Measurements from ENCODE around the gene SRP68.

GRCh38 chr17:76051561-76051960 is 20.8 kb downstream of the SRP68 start:
- TF ChIP-seq ZBTB11 (tag by site-specific recombination; conservative IDR thresholded peaks at IDR 0.05; ENCODE audit: low read depth) (no peak), ZNF146 (tag by site-specific recombination; IDR thresholded peaks at IDR 0.05) (no peak), ZBTB20 (tag by site-specific recombination; IDR thresholded peaks at IDR 0.05) (no peak), CTCF (tag by site-specific recombination; IDR thresholded peaks at IDR 0.05) (no peak), ZNF121 (tag by site-specific recombination; IDR thresholded peaks at IDR 0.05) (no peak)

All from HEK293 (cell line).